Measurements from ENCODE around the gene ZNF48.
A peak's percentile ranks its signal among the peaks of the same experiment; 100 is the strongest.

ZNF48 gene

GRCh38 chr16:30395155-30395991 is at the start of gene ZNF48:
ZNF48 (plus strand) TSS chr16:30395420; CDS start chr16:30395795, 375 bp downstream.
- Histone ChIP-seq H3K27me3 (ENCODE audit: low read length) (no peaks in the 10 kb centered on the region), H3K4me3 (ENCODE audit: insufficient read depth, low read length, poor library complexity, severe bottlenecking) (peak within 1 kb of the TSS; percentile 74), H3K4me2 (ENCODE audit: low read depth, low read length, poor library complexity, severe bottlenecking) (peak within 1 kb of the TSS; percentile 82), H4K20me1 (ENCODE audit: low read depth, low read length) (no peaks in the 10 kb centered on the region), H3K36me3 (ENCODE audit: low read length) (no peaks in the 10 kb centered on the region), H3K9me3 (ENCODE audit: insufficient read depth, low read length) (no peaks in the 10 kb centered on the region), H3K9me2 (replicated peaks; ENCODE audit: insufficient read depth, low read length) (no peaks in the 10 kb centered on the region), H3F3A (ENCODE audit: insufficient read depth) (peaks cover 5% of the 10 kb centered on the region; the same call in 1 of the 2 replicates), H2AFZ (ENCODE audit: low read depth, low read length, severe bottlenecking) (peak within 1 kb of the TSS; percentile 87), H3K27ac (ENCODE audit: low read depth, low read length) (peak within 1 kb of the TSS; percentile 27; the same call in 1 of the 2 replicates), H3K79me2 (ENCODE audit: insufficient read depth, low read length) (peaks cover 13% of the 10 kb centered on the region; the same call in 1 of the 2 replicates), H3K9ac (ENCODE audit: low read length) (peak within 1 kb of the TSS; percentile 70)
- TF ChIP-seq, protein P1, sequence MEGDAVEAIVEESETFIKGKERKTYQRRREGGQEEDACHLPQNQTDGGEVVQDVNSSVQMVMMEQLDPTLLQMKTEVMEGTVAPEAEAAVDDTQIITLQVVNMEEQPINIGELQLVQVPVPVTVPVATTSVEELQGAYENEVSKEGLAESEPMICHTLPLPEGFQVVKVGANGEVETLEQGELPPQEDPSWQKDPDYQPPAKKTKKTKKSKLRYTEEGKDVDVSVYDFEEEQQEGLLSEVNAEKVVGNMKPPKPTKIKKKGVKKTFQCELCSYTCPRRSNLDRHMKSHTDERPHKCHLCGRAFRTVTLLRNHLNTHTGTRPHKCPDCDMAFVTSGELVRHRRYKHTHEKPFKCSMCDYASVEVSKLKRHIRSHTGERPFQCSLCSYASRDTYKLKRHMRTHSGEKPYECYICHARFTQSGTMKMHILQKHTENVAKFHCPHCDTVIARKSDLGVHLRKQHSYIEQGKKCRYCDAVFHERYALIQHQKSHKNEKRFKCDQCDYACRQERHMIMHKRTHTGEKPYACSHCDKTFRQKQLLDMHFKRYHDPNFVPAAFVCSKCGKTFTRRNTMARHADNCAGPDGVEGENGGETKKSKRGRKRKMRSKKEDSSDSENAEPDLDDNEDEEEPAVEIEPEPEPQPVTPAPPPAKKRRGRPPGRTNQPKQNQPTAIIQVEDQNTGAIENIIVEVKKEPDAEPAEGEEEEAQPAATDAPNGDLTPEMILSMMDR (IDR thresholded peaks at IDR 0.05; ENCODE audit: insufficient read depth, low read length, poor library complexity, severe bottlenecking): no peak
- TF ChIP-seq EZH2phosphoT487 (conservative IDR thresholded peaks at IDR 0.05; ENCODE audit: low read length): no peak

GRCh38 chr16:30346286-30346685 is 48.9 kb upstream of the ZNF48 start:
- Histone ChIP-seq H3K79me2 (ENCODE audit: insufficient read depth, low read length) (peaks cover 18% of the 10 kb centered on the region), H3K27me3 (ENCODE audit: low read length) (no peaks in the 10 kb centered on the region), H4K20me1 (ENCODE audit: low read depth, low read length) (no peaks in the 10 kb centered on the region), H3K4me2 (ENCODE audit: low read depth, low read length, poor library complexity, severe bottlenecking) (no peak overlapping the region), H3K4me3 (ENCODE audit: insufficient read depth, low read length, poor library complexity, severe bottlenecking) (no peak overlapping the region), H2AFZ (ENCODE audit: low read depth, low read length, severe bottlenecking) (no peak overlapping the region), H3K9ac (ENCODE audit: low read length) (no peak overlapping the region), H3K36me3 (ENCODE audit: low read length) (no peaks in the 10 kb centered on the region), H3K9me3 (ENCODE audit: insufficient read depth, low read length) (no peaks in the 10 kb centered on the region), H3F3A (ENCODE audit: insufficient read depth) (peaks cover 55% of the 10 kb centered on the region), H3K9me2 (replicated peaks; ENCODE audit: insufficient read depth, low read length) (no peaks in the 10 kb centered on the region), H3K27ac (ENCODE audit: low read depth, low read length) (peak overlapping the region; percentile 61; the same call in 1 of the 2 replicates)
- no peak for TF ChIP-seq EZH2phosphoT487 (conservative IDR thresholded peaks at IDR 0.05; ENCODE audit: low read length)
- TF ChIP-seq, protein P1 (IDR thresholded peaks at IDR 0.05; ENCODE audit: insufficient read depth, low read length, poor library complexity, severe bottlenecking): no peak

GRCh38 chr16:30348113-30348512 is 47.1 kb upstream of the ZNF48 start:
- Histone ChIP-seq H3K36me3 (ENCODE audit: low read length) (no peaks in the 10 kb centered on the region), H3K4me2 (ENCODE audit: low read depth, low read length, poor library complexity, severe bottlenecking) (no peak overlapping the region), H3K9ac (ENCODE audit: low read length) (no peak overlapping the region), H3F3A (ENCODE audit: insufficient read depth) (peaks cover 65% of the 10 kb centered on the region), H3K79me2 (ENCODE audit: insufficient read depth, low read length) (peaks cover 2% of the 10 kb centered on the region), H3K9me3 (ENCODE audit: insufficient read depth, low read length) (no peaks in the 10 kb centered on the region), H3K27me3 (ENCODE audit: low read length) (no peaks in the 10 kb centered on the region), H3K4me3 (ENCODE audit: insufficient read depth, low read length, poor library complexity, severe bottlenecking) (no peak overlapping the region), H4K20me1 (ENCODE audit: low read depth, low read length) (no peaks in the 10 kb centered on the region), H2AFZ (ENCODE audit: low read depth, low read length, severe bottlenecking) (no peak overlapping the region), H3K9me2 (replicated peaks; ENCODE audit: insufficient read depth, low read length) (no peaks in the 10 kb centered on the region), H3K27ac (ENCODE audit: low read depth, low read length) (peak overlapping the region; percentile 95; the same call in 1 of the 2 replicates)
- TF ChIP-seq, protein P1 (IDR thresholded peaks at IDR 0.05; ENCODE audit: insufficient read depth, low read length, poor library complexity, severe bottlenecking): no peak
- TF ChIP-seq EZH2phosphoT487 (conservative IDR thresholded peaks at IDR 0.05; ENCODE audit: low read length): no peak
